Endodermal cell (in vitro differentiated cells): ENCODE data around the gene KRTAP3-1. TPM values are rescaled to one million over a fixed set of nuclear protein-coding genes. Genes with fewer than 3 reads are reported as not detected.

Experiments
- DNase-seq: peaks from one replicate; pipeline ENCODE4 v3.0.0-alpha.2; 2017
- H3K27ac ChIP-seq: 2 replicates; pipeline ENCODE4 v1.5.1; 2013; ENCODE audit warnings: mild to moderate bottlenecking, low read depth, low read length, moderate library complexity
- H3K27me3 ChIP-seq: 2 replicates; pipeline ENCODE4 v1.6.1; 2013; ENCODE audit warnings: mild to moderate bottlenecking, low read length, moderate library complexity; ENCODE audit not compliant: insufficient read depth, control insufficient read depth, poor library complexity, severe bottlenecking
- H3K36me3 ChIP-seq: 2 replicates; pipeline ENCODE4 v1.7.0; 2013; ENCODE audit warnings: mild to moderate bottlenecking, low read length, moderate library complexity; ENCODE audit not compliant: control insufficient read depth, insufficient read depth
- H3K4me1 ChIP-seq: one replicate; pipeline ENCODE4 v1.7.0; 2013; ENCODE audit warnings: low read length; ENCODE audit not compliant: control insufficient read depth, insufficient read depth
- H3K4me3 ChIP-seq: 2 replicates; pipeline ENCODE4 v1.5.1; 2013; ENCODE audit warnings: mild to moderate bottlenecking, low read length, moderate library complexity
- H3K9ac ChIP-seq: 2 replicates; pipeline ENCODE4 v1.6.1; 2013; ENCODE audit warnings: mild to moderate bottlenecking, low read length, moderate library complexity; ENCODE audit not compliant: poor library complexity, severe bottlenecking; ENCODE audit errors: extremely low read depth
- H3K9me3 ChIP-seq: 2 replicates; pipeline ENCODE4 v1.6.1; 2013; ENCODE audit warnings: mild to moderate bottlenecking, low read length, moderate library complexity; ENCODE audit not compliant: control insufficient read depth
- H3K27ac Mint-ChIP-seq: 2 replicates; pipeline ENCODE4 v1.8.0; 2020; ENCODE audit warnings: mixed read lengths
- H3K27me3 Mint-ChIP-seq: 2 replicates; pipeline ENCODE4 v1.8.0; 2021; ENCODE audit warnings: mild to moderate bottlenecking, mixed read lengths; ENCODE audit not compliant: insufficient read depth
- H3K36me3 Mint-ChIP-seq: 2 replicates; pipeline ENCODE4 v1.8.0; 2020; ENCODE audit warnings: low read depth, mixed read lengths
- H3K4me1 Mint-ChIP-seq: 2 replicates; pipeline ENCODE4 v1.8.0; 2020; ENCODE audit warnings: mixed read lengths
- H3K4me3 Mint-ChIP-seq: 2 replicates; pipeline ENCODE4 v1.8.0; 2020; ENCODE audit warnings: mild to moderate bottlenecking, moderate library complexity, mixed read lengths
- H3K9me3 Mint-ChIP-seq: 2 replicates; pipeline ENCODE4 v1.8.0; 2020; ENCODE audit warnings: mild to moderate bottlenecking, mixed read lengths
- WGBS, 2 experiments: methylation state at CpG; one replicate each; pipeline versions ENCODE4 v1.1.5 to v1.1.7; 2013; ENCODE audit warnings: missing lambda C conversion rate in 2 of 2, mixed read lengths in 1 of 2; ENCODE audit not compliant: insufficient coverage in 1 of 2, insufficient read length in 1 of 2; 5-methylcytosine and 5-hydroxymethylcytosine counted together
- total RNA-seq, 2 donors: library from RNA; stranded (reverse); fragmentation: NEBNext Ultra II Directional in 1 of 2; extraction: Animal tissue kit (Norgen Biotek cat#: 25700) in 1 of 2; gene quantifications; 2 replicates in 1 of 2; 3 replicates in 1 of 2; pipeline ENCODE4 v1.2.1, GENCODE V29; 2021
- TF ChIP-seq, protein P1 (sequence below): fragments of 200-600 bp; sonication (generic); conservative IDR thresholded peaks from 2 replicates; pipeline ENCODE4 v1.5.0; 2021; ENCODE audit warnings: antibody characterized with exemption, mild to moderate bottlenecking

Gene KRTAP3-1
- total RNA-seq, 2 donors from 2014 or later, result not detected

DNA sequence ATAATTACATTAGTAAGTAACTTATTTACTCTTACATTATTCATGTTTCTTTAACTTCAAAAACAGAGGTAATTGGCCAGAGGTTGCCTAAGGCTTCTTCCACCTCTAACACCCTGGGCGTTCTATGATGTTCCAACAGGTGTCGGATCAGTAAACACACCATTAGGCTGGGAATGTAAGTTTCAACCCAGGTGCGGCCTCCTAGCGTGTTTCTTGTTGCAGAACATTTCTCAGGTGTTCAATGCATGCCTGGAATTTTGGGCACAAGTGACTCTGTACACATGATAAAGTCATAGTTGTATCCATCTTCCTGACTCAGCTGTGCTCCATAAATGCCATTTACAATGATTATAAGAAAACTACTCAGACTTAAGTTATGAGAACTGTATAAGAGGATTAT is 45.1 kb upstream of the KRTAP3-1 start:
- Histone ChIP-seq H3K4me3 (no peak overlapping the region), H3K27me3 (no peaks in the 10 kb centered on the region), H3K9ac (no peak overlapping the region), H3K36me3 (no peaks in the 10 kb centered on the region), H3K9me3 (peaks cover 7% of the 10 kb centered on the region), H3K27ac (no peak overlapping the region), H3K4me1 (no peaks in the 10 kb centered on the region)
- peaks cover 7% of the 10 kb centered on the region for H3K9me3 Mint-ChIP-seq
- H3K27ac Mint-ChIP-seq, result no peak overlapping the region
- DNase-seq, result no peak
- TF ChIP-seq, protein P1, sequence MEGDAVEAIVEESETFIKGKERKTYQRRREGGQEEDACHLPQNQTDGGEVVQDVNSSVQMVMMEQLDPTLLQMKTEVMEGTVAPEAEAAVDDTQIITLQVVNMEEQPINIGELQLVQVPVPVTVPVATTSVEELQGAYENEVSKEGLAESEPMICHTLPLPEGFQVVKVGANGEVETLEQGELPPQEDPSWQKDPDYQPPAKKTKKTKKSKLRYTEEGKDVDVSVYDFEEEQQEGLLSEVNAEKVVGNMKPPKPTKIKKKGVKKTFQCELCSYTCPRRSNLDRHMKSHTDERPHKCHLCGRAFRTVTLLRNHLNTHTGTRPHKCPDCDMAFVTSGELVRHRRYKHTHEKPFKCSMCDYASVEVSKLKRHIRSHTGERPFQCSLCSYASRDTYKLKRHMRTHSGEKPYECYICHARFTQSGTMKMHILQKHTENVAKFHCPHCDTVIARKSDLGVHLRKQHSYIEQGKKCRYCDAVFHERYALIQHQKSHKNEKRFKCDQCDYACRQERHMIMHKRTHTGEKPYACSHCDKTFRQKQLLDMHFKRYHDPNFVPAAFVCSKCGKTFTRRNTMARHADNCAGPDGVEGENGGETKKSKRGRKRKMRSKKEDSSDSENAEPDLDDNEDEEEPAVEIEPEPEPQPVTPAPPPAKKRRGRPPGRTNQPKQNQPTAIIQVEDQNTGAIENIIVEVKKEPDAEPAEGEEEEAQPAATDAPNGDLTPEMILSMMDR, result no peak
- no peaks in the 10 kb centered on the region for H3K27me3 Mint-ChIP-seq
- no peak overlapping the region for H3K4me3 Mint-ChIP-seq
- 69 to 93% methylated on average over 2 to 4 of the region's 4 CpGs for WGBS, 2 experiments
- H3K36me3 Mint-ChIP-seq, result no peaks in the 10 kb centered on the region
- H3K4me1 Mint-ChIP-seq, result peaks cover 7% of the 10 kb centered on the region

DNA sequence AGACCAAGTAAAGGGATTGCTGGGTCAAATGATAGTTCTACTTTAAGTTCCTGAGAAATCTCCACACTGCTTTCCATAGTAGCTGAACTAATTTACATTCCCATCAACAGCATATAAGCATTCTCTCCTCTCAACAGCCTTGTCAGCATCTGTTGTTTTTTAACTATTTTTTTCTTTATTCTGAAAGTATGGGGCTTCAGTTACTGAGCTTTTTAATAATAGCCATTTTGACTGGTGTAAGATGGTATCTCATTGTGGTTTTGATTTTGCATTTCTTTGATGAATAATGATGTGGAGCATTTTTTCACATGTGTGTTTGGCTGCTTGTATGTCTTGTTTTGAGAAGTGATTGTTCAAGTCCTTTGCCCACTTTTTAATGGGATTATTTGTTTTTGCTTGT is 43.6 kb upstream of the KRTAP3-1 start:
- no peaks in the 10 kb centered on the region for H3K27me3 ChIP-seq
- TF ChIP-seq, protein P1, result no peak
- H3K4me3 ChIP-seq, result no peak overlapping the region
- no peaks in the 10 kb centered on the region for H3K36me3 Mint-ChIP-seq
- H3K9ac ChIP-seq, result no peak overlapping the region
- H3K4me3 Mint-ChIP-seq, result no peak overlapping the region
- peaks cover 12% of the 10 kb centered on the region for H3K4me1 Mint-ChIP-seq
- H3K27me3 Mint-ChIP-seq, result no peaks in the 10 kb centered on the region
- H3K9me3 ChIP-seq, result peaks cover 6% of the 10 kb centered on the region
- H3K9me3 Mint-ChIP-seq, result peaks cover 6% of the 10 kb centered on the region
- H3K4me1 ChIP-seq, result no peaks in the 10 kb centered on the region
- DNase-seq, result no peak
- H3K27ac Mint-ChIP-seq, result no peak overlapping the region
- H3K27ac ChIP-seq, result no peak overlapping the region
- H3K36me3 ChIP-seq, result no peaks in the 10 kb centered on the region

DNA sequence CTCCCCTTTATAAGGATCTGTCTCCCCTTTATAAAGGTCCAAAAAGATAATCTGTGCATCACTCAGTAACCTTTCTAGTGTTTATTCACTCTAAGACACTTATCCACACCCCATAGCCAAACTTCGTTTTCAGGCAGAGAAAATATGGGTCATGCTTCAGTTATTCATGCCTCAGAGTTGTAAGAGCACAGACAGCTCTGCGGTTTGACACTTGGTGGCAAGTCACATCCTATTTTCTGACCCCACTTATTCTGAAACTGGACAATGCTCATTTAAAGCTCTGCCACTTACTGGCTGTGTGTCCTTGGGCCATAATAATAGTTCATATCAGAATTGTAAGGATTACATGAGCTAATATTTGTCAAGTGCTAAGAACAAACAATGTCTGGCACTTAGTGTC is 40.2 kb upstream of the KRTAP3-1 start:
- Histone ChIP-seq H3K27ac (no peak overlapping the region), H3K4me3 (no peak overlapping the region), H3K9ac (no peak overlapping the region), H3K4me1 (no peaks in the 10 kb centered on the region), H3K27me3 (no peaks in the 10 kb centered on the region), H3K9me3 (no peaks in the 10 kb centered on the region), H3K36me3 (no peaks in the 10 kb centered on the region)
- Mint-ChIP-seq H3K36me3 (no peaks in the 10 kb centered on the region), H3K27me3 (no peaks in the 10 kb centered on the region), H3K4me1 (peaks cover 14% of the 10 kb centered on the region), H3K4me3 (no peak overlapping the region), H3K27ac (no peak overlapping the region), H3K9me3 (no peaks in the 10 kb centered on the region)
- 85 to 86% methylated on average over 2 of the region's 2 CpGs for WGBS, 2 experiments
- DNase-seq, result no peak
- TF ChIP-seq, protein P1, result no peak
